OCI-LY7 (cell line): ENCODE data around the gene COL4A3. TPM values are rescaled to one million over a fixed set of nuclear protein-coding genes. Genes with fewer than 3 reads are reported as not detected.

Experiments used
- BruUV-seq: library from RNA; stranded (reverse); fragments of 400-500 nt; replicated peaks from 2 replicates; lab custom pipeline; 2021; lab: Mats Ljungman, UMichigan
- CTCF ChIA-PET: fragments of 300-600 bp; sonication (Branson Sonifier 250); formaldehyde crosslinking; loops from one replicate; lab custom pipeline; 2022; ENCODE audit warnings: antibody characterized with exemption; ENCODE audit not compliant: unreplicated experiment; lab: Charles Lee
- POLR2A ChIA-PET: fragments of 300-600 bp; sonication (Branson Sonifier 250); formaldehyde crosslinking; loops from one replicate; lab custom pipeline; 2022; ENCODE audit warnings: antibody characterized with exemption; lab: Charles Lee
- DNase-seq: peaks from one replicate; pipeline ENCODE4 v3.0.0-alpha.2; 2015; ENCODE audit warnings: low spot score
- H2AFZ ChIP-seq: fragments of 200-600 bp; sonication (generic), shearing (Covaris generic); 2 replicates; pipeline ENCODE4 v1.6.1; 2014; ENCODE audit warnings: mild to moderate bottlenecking, antibody characterized with exemption, low read length, moderate library complexity
- H3K27ac ChIP-seq: fragments of 200-600 bp; sonication (generic); 2 replicates; pipeline ENCODE4 v1.5.1; 2014; ENCODE audit warnings: mixed run types, low read depth, mild to moderate bottlenecking, moderate library complexity, low read length, inconsistent platforms; ENCODE audit not compliant: poor library complexity, severe bottlenecking
- H3K36me3 ChIP-seq: fragments of 200-600 bp; sonication (generic); 2 replicates; pipeline ENCODE4 v1.6.1; 2014; ENCODE audit warnings: mild to moderate bottlenecking, antibody characterized with exemption, low read length, moderate library complexity, mixed read lengths; ENCODE audit not compliant: insufficient read depth
- H3K4me1 ChIP-seq: fragments of 200-600 bp; sonication (generic); 2 replicates; pipeline ENCODE4 v1.5.1; 2014; ENCODE audit warnings: mild to moderate bottlenecking, low read length; ENCODE audit not compliant: insufficient read depth, poor library complexity, severe bottlenecking
- H3K4me2 ChIP-seq: fragments of 200-600 bp; sonication (generic); 2 replicates; pipeline ENCODE4 v1.6.1; 2014; ENCODE audit warnings: mild to moderate bottlenecking, low read length
- H3K4me3 ChIP-seq: fragments of 200-600 bp; sonication (generic); 2 replicates; pipeline ENCODE4 v1.5.1; 2014; ENCODE audit warnings: mild to moderate bottlenecking, low read depth, low read length; ENCODE audit not compliant: poor library complexity, severe bottlenecking
- H3K79me2 ChIP-seq: fragments of 200-600 bp; sonication (generic); 2 replicates; pipeline ENCODE4 v1.6.1; 2016; ENCODE audit warnings: low read depth, mild to moderate bottlenecking, low read length, moderate library complexity, mixed read lengths; ENCODE audit not compliant: insufficient read depth
- H3K9me2 ChIP-seq: fragments of 200-600 bp; sonication (generic); 2 replicates; pipeline ENCODE4 v1.6.1; 2016; ENCODE audit warnings: mild to moderate bottlenecking, low read length, mixed read lengths; ENCODE audit not compliant: insufficient read depth
- H3K9me3 ChIP-seq: fragments of 200-600 bp; sonication (generic); 2 replicates; pipeline ENCODE4 v1.6.1; 2014; ENCODE audit warnings: mild to moderate bottlenecking, mixed run types, low read length, mixed read lengths
- H4K20me1 ChIP-seq: fragments of 200-600 bp; sonication (generic); 2 replicates; pipeline ENCODE4 v1.6.1; 2014; ENCODE audit warnings: mild to moderate bottlenecking, antibody characterized with exemption, low read length, moderate library complexity, mixed read lengths; ENCODE audit not compliant: insufficient read depth
- CTCF ChIP-seq: fragments of 200-600 bp; sonication (generic); conservative IDR thresholded peaks from 2 replicates; pipeline ENCODE4 v1.5.1; 2014; ENCODE audit warnings: mild to moderate bottlenecking, antibody characterized with exemption, low read length, moderate library complexity, mixed read lengths
- EZH2phosphoT487 ChIP-seq: fragments of 200-600 bp; sonication (generic); IDR thresholded peaks from 2 replicates; pipeline ENCODE4 v1.6.1; 2018; ENCODE audit warnings: low read depth, borderline replicate concordance, mild to moderate bottlenecking, mixed run types, antibody characterized with exemption, low read length, moderate library complexity, mixed read lengths
- intact Hi-C: fragments of 100-400 bp; cut with micrococcal nuclease; formaldehyde crosslinking; loops from one replicate; pipeline ENCODE4 v1.10.0; 2022; ENCODE audit not compliant: unreplicated experiment
- total RNA-seq, 2 experiments: library from RNA; depleted of rRNA in 1 of 2; stranded (reverse); fragments of >200 nt in 1 of 2; shearing (Covaris generic) in 1 of 2; gene quantifications; 2 replicates each; pipeline ENCODE4 v1.2.3, GENCODE V29; 2014 to 2022

COL4A3 gene
- total RNA-seq, 2 experiments from 2014 or later, result 0.06 to 10.9 TPM

DNA sequence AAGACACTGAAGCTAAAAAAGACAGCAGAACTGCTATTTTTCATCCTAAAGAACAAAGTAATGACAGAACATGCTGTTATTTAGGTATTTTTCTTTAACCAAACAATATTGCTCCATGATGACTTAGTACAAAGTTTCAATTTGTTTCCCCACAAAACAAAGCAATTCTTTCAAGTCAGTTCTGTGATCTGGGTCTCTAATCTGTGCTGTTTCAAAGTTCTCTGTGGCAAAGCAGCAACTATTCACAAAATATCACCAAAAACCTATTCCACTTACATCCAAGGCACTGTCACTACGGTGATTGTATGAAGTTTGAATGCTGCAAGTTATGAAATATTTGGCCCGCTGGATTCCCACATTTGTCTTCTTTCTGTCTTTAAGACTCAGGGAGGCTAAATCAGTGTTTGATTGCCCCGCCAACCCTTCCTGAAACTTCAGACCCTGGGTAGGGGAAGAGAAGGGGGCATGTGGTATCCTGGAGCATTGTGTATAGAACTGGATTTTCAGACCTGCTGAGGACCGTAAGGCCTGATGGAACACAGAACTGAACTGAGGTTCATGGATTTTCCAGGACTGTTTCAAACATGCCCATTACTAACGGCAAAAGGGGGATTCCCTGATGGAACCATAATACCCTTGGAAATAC, 147.6 kb downstream of the COL4A3 start:
- Histone ChIP-seq H3K27ac (no peak overlapping the region), H4K20me1 (no peaks in the 10 kb centered on the region), H3K4me1 (no peaks in the 10 kb centered on the region), H3K9me2 (no peaks in the 10 kb centered on the region), H3K4me2 (no peak overlapping the region), H2AFZ (no peak overlapping the region), H3K4me3 (no peak overlapping the region), H3K79me2 (no peaks in the 10 kb centered on the region), H3K9me3 (no peaks in the 10 kb centered on the region), H3K36me3 (no peaks in the 10 kb centered on the region)
- ChIA-PET POLR2A (no interaction called here), CTCF (no interaction called here)
- intact Hi-C loops, result no loop called here
- TF ChIP-seq EZH2phosphoT487, result no peak
- no peak for TF ChIP-seq CTCF
- BruUV-seq, result no TSS peak
- DNase-seq, result no peak

GRCh38 chr2:227312579-227312978, 148.2 kb downstream of the COL4A3 start:
- H3K4me1 ChIP-seq, result no peaks in the 10 kb centered on the region
- no TSS peak for BruUV-seq
- CTCF ChIA-PET, result no interaction called here
- H3K4me3 ChIP-seq, result no peak overlapping the region
- H3K4me2 ChIP-seq, result no peak overlapping the region
- H3K27ac ChIP-seq, result no peak overlapping the region
- intact Hi-C loops, result no loop called here
- H3K36me3 ChIP-seq, result no peaks in the 10 kb centered on the region
- no peaks in the 10 kb centered on the region for H3K79me2 ChIP-seq
- TF ChIP-seq EZH2phosphoT487 (no peak), CTCF (no peak)
- no peaks in the 10 kb centered on the region for H3K9me2 ChIP-seq
- no peaks in the 10 kb centered on the region for H3K9me3 ChIP-seq
- POLR2A ChIA-PET, result interaction anchor here (0.6 kb wide), 1 partner anchor 481 kb away, joined by 3 read pairs; no protein-coding TSS in a partner anchor
- H2AFZ ChIP-seq, result no peak overlapping the region
- H4K20me1 ChIP-seq, result no peaks in the 10 kb centered on the region
- no peak for DNase-seq

DNA sequence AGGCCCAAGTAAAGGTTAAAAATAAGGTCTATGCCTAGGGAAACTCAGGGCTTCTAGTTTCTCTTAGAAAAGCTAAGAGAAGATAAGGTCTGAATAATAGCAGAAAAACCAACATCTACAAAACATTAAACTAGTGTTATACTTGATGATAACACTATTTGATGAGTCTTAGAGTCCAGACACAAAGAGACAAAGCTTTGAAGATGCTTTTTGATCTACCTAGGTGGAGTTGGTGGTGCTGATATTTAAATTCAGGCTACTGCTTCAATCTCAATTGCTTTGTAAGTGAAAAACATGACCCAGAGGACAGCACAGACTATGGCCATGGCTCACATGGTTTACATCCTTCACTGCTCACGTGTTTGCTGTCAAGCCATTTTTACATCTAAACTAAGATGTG, 148.9 kb downstream of the COL4A3 start:
- Histone ChIP-seq H3K9me3 (no peaks in the 10 kb centered on the region), H3K79me2 (no peaks in the 10 kb centered on the region), H3K4me3 (no peak overlapping the region), H3K27ac (no peak overlapping the region), H3K9me2 (no peaks in the 10 kb centered on the region), H4K20me1 (no peaks in the 10 kb centered on the region), H3K4me2 (no peak overlapping the region), H2AFZ (no peak overlapping the region), H3K4me1 (no peaks in the 10 kb centered on the region), H3K36me3 (no peaks in the 10 kb centered on the region)
- no peak for TF ChIP-seq EZH2phosphoT487
- TF ChIP-seq CTCF, result no peak
- ChIA-PET POLR2A (interaction anchor here (0.6 to 0.9 kb wide), 2 partner anchors 10 to 480 kb away, joined by 3 read pairs; no protein-coding TSS in a partner anchor), CTCF (no interaction called here)
- DNase-seq, result no peak
- intact Hi-C loops, result no loop called here
- BruUV-seq, result no TSS peak
